Activated CD8-positive, alpha-beta T cell treated with anti-CD3 and anti-CD28 coated beads for 36 hours (primary cell): ENCODE data around the gene PHLDA3. TPM values are rescaled to one million over a fixed set of nuclear protein-coding genes. Genes with fewer than 3 reads are reported as not detected.

Source experiments
- ATAC-seq: fragments of 200-7000 bp; cut with Tn5 transposase; one replicate; pipeline ENCODE4 v1.10.0; 2021; ENCODE audit warnings: mild to moderate bottlenecking, moderate library complexity
- CTCF ChIA-PET: fragments of 350-600 bp; sonication (Branson Sonifier 250); formaldehyde crosslinking; loops from one replicate; lab custom pipeline; 2021; ENCODE audit warnings: antibody characterized with exemption; lab: Charles Lee
- POLR2A ChIA-PET: fragments of 350-600 bp; sonication (Branson Sonifier 250); formaldehyde crosslinking; loops from one replicate; lab custom pipeline; 2021; ENCODE audit warnings: antibody characterized with exemption; lab: Charles Lee
- DNase-seq: peaks from one replicate; pipeline ENCODE4 v3.0.0-alpha.2; 2020
- H3K27ac Mint-ChIP-seq: one replicate; pipeline ENCODE4 v1.8.0; 2021; ENCODE audit warnings: mild to moderate bottlenecking, mixed read lengths
- H3K27me3 Mint-ChIP-seq: one replicate; pipeline ENCODE4 v1.8.0; 2021; ENCODE audit warnings: mixed read lengths
- H3K36me3 Mint-ChIP-seq: one replicate; pipeline ENCODE4 v1.8.0; 2021; ENCODE audit warnings: low read depth, mixed read lengths
- H3K4me1 Mint-ChIP-seq: one replicate; pipeline ENCODE4 v1.8.0; 2021; ENCODE audit warnings: low read depth, mixed read lengths
- H3K4me3 Mint-ChIP-seq: one replicate; pipeline ENCODE4 v1.8.0; 2021; ENCODE audit warnings: mild to moderate bottlenecking, moderate library complexity, mixed read lengths
- H3K9me3 Mint-ChIP-seq: one replicate; pipeline ENCODE4 v1.8.0; 2021; ENCODE audit warnings: mixed read lengths
- CTCF ChIP-seq: fragments of 200-600 bp; IDR thresholded peaks from one replicate; pipeline ENCODE4 v1.8.0; 2022; ENCODE audit warnings: antibody characterized with exemption, mild to moderate bottlenecking
- intact Hi-C: fragments of 100-400 bp; cut with micrococcal nuclease; formaldehyde crosslinking; loops from one replicate; pipeline ENCODE4 v1.10.0; 2022
- total RNA-seq, 2 experiments: library from RNA; stranded (reverse); gene quantifications; one replicate each; pipeline ENCODE4 v1.2.3, GENCODE V29; 2021

Gene PHLDA3
- total RNA-seq, 2 experiments from 2014 or later, result 6.2 to 7.9 TPM

GRCh38 chr1:201459775-201460174 lies 9.2 kb downstream of the PHLDA3 start:
- Mint-ChIP-seq H3K27me3 (peaks cover 8% of the 10 kb centered on the region), H3K4me3 (no peak overlapping the region), H3K4me1 (peaks cover 3% of the 10 kb centered on the region), H3K36me3 (no peaks in the 10 kb centered on the region), H3K9me3 (no peaks in the 10 kb centered on the region), H3K27ac (no peak overlapping the region)
- intact Hi-C loops, result no loop called here
- POLR2A ChIA-PET, result interaction anchor here (0.8 kb wide), 1 partner anchor 229 kb away, joined by 3 read pairs; no protein-coding TSS in a partner anchor
- TF ChIP-seq CTCF, result no peak
- CTCF ChIA-PET, result interaction anchor here (1.1 to 8.0 kb wide), 4 partner anchors 12 to 24 kb away, joined by 3 to 28 read pairs (median 5); no protein-coding TSS in a partner anchor
- DNase-seq, result no peak
- no peak for ATAC-seq

GRCh38 chr1:201459052-201459451 lies 9.9 kb downstream of the PHLDA3 start:
- Mint-ChIP-seq H3K9me3 (no peaks in the 10 kb centered on the region), H3K4me3 (no peak overlapping the region), H3K27ac (no peak overlapping the region), H3K4me1 (peaks cover 9% of the 10 kb centered on the region), H3K36me3 (no peaks in the 10 kb centered on the region), H3K27me3 (peaks cover 5% of the 10 kb centered on the region)
- ChIA-PET CTCF (interaction anchor here (1.4 to 3.4 kb wide), 3 partner anchors 11 to 24 kb away, joined by 4 to 16 read pairs (median 6); no protein-coding TSS in a partner anchor), POLR2A (no interaction called here)
- TF ChIP-seq CTCF, result no peak
- ATAC-seq (no peak), DNase-seq (no peak)
- intact Hi-C loops, result no loop called here

DNA sequence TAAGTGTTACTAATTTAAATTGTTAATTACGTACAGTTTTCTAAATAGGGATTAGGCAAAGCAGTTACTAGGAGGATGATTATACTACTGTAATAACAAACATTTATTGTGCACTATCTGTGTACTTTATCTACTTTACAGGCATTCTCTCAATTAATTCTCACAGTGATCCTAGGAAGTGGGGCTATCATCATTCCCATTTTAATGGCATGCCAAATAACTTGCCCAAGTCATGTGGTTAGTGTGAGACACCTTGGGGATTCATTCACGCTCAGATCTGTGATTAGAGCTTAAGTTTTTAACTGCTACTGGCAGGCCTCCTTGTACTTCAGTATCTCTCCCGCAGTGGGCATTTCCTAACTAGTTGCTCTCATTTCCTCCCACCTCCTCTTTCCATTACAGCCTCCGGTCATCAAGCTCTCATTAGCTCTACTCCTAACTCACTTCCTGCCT lies 11.5 kb downstream of the PHLDA3 start:
- Mint-ChIP-seq H3K27ac (no peak overlapping the region), H3K4me3 (no peak overlapping the region), H3K9me3 (no peaks in the 10 kb centered on the region), H3K36me3 (no peaks in the 10 kb centered on the region), H3K27me3 (peaks cover 7% of the 10 kb centered on the region), H3K4me1 (peaks cover 12% of the 10 kb centered on the region)
- DNase-seq, result no peak
- POLR2A ChIA-PET, result no interaction called here
- intact Hi-C loops, result no loop called here
- ATAC-seq, result no peak
- TF ChIP-seq CTCF, result no peak
- CTCF ChIA-PET, result interaction anchor here (1.9 to 3.4 kb wide), 2 partner anchors 9 to 24 kb away, joined by 9 to 16 read pairs; no protein-coding TSS in a partner anchor

GRCh38 chr1:201456499-201457309 lies 12.3 kb downstream of the PHLDA3 start:
- H3K9me3 Mint-ChIP-seq, result no peaks in the 10 kb centered on the region
- H3K4me1 Mint-ChIP-seq, result peaks cover 12% of the 10 kb centered on the region
- no peak overlapping the region for H3K27ac Mint-ChIP-seq
- no peaks in the 10 kb centered on the region for H3K36me3 Mint-ChIP-seq
- DNase-seq (no peak), ATAC-seq (no peak)
- H3K27me3 Mint-ChIP-seq, result peaks cover 10% of the 10 kb centered on the region
- intact Hi-C loops, result no loop called here
- ChIA-PET CTCF (interaction anchor here (1.5 to 3.4 kb wide), 3 partner anchors 9 to 56 kb away, joined by 4 to 16 read pairs (median 9); no protein-coding TSS in a partner anchor), POLR2A (no interaction called here)
- TF ChIP-seq CTCF, result no peak
- no peak overlapping the region for H3K4me3 Mint-ChIP-seq

DNA sequence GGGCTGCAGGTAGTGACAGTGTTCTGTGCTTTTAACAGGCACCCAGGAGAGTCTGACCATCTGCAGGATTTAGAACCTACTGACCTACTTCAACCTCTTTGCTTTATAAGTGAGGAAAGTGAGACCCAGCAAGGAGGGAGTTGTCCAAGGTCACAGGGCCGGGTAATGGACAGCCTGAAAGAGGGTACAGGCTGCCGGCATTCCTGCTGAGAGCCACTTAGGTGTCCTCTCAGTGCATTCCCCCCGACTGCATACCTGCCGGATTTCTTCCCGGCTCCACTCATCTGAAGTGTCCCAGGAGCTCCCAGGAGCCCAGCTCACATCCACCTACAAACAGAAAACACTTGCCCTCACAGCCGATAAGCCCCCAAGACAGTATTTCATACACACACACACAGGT lies 13.9 kb downstream of the PHLDA3 start:
- peaks cover 11% of the 10 kb centered on the region for H3K27me3 Mint-ChIP-seq
- no peaks in the 10 kb centered on the region for H3K36me3 Mint-ChIP-seq
- ATAC-seq (no peak), DNase-seq (no peak)
- ChIA-PET POLR2A (interaction anchor here (1.2 kb wide), 1 partner anchor 57 kb away, joined by 3 read pairs; no protein-coding TSS in a partner anchor), CTCF (interaction anchor here (1.7 to 2.7 kb wide), 2 partner anchors 19 to 27 kb away, joined by 7 to 17 read pairs; no protein-coding TSS in a partner anchor)
- peaks cover 17% of the 10 kb centered on the region for H3K4me1 Mint-ChIP-seq
- no peak overlapping the region for H3K27ac Mint-ChIP-seq
- intact Hi-C loops, result no loop called here
- no peaks in the 10 kb centered on the region for H3K9me3 Mint-ChIP-seq
- H3K4me3 Mint-ChIP-seq, result no peak overlapping the region
- no peak for TF ChIP-seq CTCF
